Right renal pelvis (tissue), 4 donors: ENCODE results near the gene AATK. TPM values are rescaled to one million over a fixed set of nuclear protein-coding genes. Genes with fewer than 3 reads are reported as not detected.
"Not testable (repeated sequence)": the region's sequence is repeated elsewhere in the genome, so short reads cannot be mapped to it uniquely, and the experiment has no call there.

Experiments
- DNase-seq, 4 donors: peaks; one replicate each; pipeline ENCODE4 v3.0.0-alpha.2; 2013; ENCODE audit warnings: low read depth in 4 of 4, low spot score in 3 of 4, missing footprints in 1 of 4
- polyA plus RNA-seq, 4 donors: library from polyadenylated mRNA; unstranded; fragments of 120-200 nt; gene quantifications; one replicate each; pipeline ENCODE4 v1.2.1, GENCODE V29; 2013; ENCODE audit not compliant: insufficient read length in 4 of 4

The AATK gene
- polyA plus RNA-seq, 4 donors = 3.3 to 7.3 (median 3.6) TPM

DNA sequence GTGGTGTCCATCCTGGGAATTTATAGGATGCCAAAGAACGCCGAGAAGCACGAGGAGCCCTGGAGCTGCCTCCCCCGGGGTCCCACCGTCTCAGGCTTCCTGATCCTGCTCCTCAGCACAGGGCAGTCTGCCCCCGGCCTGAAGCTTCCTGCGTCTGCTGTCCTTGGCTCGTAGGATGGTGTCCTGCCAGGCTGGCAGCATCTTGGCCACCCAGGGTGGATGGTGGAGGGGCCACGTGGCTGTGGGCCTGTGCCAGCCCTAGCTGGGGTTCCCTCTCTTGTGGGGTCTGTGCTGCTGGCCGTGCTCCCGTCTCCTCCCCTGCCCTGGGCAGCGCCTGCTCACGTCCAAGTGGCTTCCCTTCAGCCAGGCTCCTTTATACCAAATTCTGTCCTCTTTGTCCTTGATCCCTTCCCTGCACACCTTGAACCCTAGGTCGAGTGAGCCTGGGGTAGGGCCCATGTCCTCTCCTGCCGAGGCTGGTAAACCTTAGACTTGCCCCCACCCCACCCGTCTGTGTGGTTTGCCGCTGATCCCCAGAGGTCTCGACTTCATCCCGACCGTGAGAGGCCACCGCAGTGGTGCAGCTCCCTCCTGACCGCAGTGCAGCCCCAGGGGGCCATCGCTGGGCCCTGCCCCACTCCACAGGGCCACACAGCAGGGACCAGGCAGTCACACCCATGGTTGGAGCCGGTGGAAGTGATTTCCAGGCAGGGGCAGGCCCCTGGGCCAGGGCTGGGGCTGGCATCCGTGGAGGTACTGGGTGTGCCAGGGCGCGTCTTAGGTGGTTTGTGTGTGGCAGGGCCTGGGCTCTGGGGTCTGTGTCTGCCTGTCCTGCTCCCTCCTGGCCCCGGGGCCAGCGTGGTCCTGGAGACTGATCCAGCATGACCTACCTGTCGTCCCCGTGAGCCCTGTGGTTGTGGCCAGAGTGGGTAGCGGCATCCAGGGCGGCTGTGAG, 84.5 kb downstream of the AATK start:
- no peak for DNase-seq

DNA sequence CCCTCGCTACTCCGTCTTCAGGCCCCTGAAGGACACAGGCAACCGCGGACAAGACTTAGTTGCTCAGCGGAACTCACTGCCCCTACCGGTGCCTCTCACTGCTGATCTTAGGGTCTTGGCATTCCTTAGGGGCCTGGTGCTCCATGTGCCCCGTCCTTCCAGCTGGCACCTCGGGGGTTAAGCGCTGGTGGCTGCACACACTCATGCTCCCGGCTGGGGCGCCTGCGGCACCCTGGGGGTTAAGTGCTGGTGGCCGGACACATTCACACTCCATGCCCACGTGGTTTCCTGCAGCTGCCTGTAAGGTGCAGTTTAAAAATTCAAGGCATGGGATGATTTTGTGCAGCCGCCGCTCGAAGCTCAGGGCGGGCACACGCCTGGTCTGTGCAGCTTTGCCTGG, 86.0 kb downstream of the AATK start:
- no peak for DNase-seq

DNA sequence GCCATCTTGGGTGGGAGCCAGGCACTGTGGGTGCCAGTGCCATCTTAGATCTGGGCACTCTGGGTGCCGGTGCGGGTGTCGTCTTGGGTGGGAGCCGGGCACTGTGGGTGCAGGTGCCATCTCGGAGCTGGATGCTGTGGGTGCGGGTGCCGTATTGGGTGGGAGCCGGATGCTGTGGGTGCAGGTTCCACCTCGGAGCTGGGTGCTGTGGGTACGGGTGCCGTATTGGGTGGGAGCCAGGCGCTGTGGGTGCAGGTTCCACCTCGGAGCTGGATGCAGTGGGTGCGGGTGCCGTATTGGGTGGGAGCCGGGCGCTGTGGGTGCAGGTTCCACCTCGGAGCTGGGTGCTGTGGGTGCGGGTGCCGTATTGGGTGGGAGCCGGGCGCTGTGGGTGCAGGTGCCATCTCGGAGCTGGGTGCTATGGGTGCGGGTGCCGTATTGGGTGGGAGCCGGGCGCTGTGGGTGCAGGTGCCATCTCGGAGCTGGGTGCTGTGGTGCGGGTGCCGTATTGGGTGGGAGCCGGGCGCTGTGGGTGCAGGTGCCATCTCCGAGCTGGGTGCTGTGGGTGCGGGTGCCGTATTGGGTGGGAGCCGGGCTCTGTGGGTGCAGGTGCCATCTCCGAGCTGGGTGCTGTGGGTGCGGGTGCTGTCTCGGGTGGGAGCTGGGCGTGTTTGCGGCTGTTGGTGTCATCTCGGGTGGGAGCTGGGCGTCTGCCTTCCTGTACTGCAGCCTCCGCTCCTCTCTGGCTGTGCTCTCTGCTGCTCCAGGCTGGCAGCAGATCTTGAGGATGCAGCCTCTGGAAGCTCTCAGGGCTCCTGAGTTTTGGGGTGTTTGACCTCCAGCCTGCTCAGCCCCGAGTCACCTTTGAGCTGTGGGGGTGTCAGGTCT, 87.8 kb downstream of the AATK start:
- not testable (repeated sequence) for DNase-seq

DNA sequence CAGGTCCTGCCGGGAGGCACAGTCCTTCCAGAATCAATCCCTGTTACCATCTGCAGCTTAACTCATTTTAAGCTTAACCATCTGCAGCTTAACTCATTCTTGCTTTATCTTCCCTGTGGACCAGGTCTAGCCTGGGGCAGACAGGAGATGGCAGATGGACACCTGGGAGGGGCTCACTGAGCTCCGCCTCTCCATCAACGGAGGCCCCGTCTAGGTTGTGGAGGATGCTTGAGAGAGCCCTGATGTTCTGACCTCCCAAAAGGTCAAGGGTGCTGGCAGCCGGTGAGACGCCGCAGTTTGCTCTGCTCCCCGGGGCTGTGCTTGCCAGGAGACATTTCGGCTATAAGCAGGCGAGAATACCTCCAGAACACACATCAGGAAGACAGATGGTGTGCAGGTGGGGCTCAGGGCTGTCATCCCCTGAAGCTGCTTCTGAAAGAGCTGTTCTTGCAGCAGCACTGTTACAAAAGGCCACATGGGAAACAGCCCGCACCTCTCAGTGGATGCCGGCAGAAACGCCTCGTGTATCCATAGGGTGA, 89.8 kb downstream of the AATK start:
- DNase-seq = no peak

DNA sequence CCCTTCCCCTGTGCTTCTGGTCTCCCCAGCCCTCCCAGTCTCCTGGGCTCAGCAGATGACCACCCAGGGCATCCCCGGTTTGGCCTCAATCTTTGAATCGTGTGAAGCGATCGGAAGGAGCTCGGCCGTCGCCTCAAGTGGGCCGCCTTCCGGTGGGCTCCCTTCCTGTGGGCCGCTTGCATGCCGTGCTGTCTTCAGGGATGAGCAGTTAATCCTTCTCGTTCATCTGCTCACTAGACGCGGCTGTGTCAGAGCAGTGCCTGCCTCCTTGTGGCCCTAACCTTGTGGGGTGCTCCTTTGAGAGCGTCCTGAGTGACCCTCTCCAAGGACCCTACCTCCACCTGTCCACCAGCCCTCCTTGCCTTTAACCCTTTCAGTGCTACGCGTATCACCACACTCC, 90.7 kb downstream of the AATK start:
- DNase-seq = no peak

DNA sequence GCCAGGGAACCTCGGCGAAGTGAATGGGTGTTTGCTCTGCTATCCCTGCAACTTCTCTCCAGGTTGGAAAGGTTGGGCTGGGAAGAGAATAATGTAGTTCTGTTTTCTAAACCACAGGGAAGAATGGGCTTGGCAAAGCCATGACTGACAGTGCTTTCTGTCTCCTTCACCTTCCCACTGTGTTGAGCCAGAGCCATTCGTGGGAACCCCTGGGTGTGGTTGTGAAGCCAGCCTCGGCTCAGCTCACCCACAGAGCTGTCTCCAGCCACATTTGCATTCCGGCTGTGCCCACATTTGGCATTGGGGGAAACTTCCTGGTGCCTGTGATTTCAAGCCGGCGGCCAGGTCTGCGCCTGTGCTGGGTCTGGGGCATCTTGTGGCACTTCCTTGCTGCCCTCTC, 91.1 kb downstream of the AATK start:
- DNase-seq = no peak

DNA sequence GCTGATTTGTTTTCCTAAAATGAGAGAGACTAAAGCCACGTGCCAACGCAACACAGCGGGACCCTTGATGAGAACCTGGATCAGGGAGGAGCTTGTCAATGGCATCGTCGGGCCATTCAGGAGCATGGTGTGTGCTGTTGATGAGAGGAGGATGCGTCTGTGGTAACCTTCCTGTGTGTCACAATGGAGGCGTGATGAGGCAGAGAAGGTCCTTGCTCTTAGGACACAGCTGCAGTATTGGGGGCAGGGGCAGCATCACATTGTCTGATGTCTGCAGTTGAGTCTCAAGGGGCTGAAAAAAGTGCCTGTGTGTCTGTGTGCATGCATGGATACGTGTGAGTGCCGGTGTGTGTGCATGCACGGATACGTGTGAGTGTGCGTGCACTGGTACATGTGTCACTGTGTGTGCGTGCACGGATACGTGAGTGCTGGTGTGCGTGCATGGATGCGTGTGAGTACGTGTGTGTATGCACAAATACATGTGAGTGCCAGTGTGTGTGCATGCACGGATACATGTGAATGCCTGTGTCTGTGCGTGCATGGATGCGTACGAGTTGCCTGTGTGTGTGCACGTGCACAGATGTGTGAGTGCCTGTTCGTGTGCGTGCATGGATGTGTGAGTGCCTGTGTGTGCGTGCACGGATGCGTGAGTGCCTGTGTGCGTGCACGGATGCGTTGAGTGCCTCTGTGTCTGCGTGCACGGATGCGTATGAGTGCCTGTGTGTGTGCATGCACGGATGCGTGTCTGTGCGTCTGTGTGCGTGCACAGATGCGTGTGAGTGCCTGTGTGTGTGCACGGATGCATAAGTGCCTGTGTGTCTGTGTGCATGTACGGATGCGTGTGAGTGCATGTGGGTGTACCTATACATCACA, 91.8 kb downstream of the AATK start:
- no peak for DNase-seq

DNA sequence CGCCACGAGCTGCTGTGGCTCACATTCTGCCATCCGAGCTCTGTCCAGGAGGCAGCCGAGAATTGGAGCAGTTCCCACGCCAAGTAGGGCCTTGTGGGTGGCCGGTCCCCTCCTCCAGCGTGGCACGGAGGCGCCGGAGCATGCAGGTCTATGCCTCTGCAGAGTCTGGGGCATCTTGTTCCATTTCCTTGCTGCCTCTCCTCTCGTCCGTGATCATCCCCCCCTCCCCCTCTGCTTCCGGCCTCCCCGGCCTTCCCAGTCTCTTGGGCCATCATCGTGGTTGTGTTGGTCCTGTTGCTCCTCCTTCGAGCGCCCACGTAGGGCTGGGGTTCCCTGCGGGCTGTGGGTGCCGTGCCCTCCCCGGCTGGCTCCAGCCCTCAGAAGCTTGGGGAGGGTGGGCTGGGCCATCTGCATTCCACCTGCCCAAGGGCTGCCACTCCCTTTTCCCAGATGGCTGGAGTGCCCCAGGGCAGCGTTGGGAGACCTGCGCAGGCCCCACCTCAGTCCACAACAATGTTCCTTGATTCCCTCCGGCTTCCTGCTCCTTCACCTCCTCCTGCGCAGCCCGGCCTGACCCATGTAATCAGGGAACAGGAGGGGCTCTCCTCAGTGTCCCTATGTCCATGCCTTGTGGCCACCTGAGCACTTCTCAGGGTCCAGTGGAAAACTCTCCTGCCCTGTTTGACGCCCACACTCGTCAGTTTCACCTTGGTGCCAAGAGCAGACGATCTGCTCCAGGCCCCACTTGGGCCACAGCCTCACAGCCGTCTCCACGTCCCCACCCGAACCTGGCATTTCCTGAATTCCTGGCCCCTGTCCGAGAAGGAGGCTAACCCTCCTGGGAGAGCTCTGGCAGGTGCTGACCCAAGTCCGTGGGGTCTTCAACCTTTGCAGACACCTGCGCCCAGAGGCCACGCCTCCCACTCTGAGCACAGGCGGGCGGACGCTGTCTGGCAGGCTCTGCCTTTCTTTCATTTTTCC, 94.0 kb downstream of the AATK start:
- DNase-seq = no peak

DNA sequence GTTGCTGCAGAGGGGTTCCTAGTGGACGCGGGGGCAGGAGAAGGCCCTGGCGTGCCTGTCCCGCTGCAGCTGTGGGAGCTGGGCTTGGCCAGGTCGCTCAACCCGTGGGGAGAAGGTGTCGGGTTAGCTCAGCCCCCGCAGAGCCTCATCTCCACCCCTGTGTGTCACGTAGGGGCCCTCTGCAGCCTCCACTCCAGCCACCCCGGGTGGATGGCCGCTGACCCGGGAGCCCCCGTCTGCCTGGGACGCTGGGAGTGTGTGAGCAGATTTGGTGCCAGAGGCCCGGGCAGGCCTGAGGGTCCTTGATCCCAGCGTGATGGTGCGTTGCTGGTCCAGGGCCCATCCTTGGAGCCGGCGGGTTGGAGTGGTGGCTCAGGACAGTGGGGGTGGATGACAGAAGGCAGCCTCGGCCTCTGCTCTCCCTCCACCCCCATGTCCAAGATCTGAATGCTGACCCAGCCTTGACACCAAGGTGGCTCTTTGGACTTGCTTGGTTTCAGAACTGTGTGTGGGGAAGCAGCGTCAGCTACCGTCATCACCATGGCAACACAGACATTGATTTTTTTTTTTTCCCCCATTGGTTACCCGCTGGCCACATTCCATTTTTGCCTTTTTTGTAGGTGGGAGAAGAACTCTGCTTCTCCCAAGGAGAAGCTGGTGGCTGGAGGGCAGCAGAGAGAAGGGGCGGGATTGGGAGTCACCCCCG, 95.3 kb downstream of the AATK start:
- no peak for DNase-seq

DNA sequence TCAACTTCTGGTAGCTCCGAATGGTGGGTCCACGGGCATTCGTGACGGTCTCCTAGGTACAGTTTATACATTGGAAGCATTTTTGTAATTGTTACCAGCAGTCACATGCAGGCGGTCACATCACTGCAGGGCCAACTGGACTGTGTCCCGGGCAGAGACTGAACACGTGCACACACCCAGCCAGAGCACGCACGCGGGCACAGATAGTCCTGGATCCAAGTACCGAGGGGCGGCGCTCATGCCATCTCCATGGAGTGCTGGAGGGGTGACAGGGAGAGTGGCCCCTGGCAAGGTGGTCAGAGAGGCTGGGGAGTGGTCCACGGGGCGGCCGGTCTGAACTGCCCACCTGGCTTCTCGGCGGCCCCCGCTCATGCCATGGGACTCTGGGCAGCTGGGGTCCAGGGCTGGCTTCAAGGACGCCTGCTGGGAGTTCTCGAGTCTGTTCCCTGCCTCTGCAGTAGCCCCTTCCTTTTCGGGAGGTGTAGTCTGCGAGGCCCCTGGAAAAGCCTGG, 96.8 kb downstream of the AATK start:
- DNase-seq = no peak

DNA sequence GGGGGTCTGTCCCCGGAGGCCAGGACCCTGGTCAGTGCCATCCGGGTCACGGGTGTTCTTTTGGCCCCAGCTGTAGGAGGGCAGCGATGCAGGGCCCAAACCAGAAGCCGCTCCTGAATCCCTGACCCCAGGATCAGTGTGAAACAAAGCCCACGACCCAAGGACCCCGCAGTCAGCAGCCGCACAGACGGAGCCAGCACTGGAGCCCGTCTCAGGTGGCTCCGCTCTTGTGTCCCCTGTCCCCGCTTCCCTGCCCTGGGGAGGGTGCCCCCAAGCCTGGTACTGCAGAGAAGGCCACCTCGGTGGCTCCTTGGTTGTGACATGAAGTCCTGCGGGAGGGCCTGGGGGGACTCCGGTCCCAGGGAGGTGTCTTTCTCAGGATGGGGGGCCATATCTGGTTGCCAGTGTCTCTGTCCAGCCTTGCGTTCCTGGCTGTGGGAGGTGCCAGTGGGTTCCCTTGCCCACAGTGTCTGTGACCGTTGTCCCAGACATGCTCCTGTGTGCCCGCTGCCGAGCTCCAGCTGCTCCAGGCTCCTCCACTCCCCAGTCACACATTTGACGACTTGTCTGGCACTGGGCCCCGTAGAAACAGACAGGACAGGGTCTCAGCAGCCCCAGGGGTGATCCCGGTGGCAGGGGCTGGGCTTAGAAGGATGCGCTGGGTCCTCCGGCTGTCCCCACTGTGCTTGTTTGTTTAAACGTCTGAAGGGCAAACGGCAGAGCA, 97.4 kb downstream of the AATK start:
- DNase-seq = no peak

DNA sequence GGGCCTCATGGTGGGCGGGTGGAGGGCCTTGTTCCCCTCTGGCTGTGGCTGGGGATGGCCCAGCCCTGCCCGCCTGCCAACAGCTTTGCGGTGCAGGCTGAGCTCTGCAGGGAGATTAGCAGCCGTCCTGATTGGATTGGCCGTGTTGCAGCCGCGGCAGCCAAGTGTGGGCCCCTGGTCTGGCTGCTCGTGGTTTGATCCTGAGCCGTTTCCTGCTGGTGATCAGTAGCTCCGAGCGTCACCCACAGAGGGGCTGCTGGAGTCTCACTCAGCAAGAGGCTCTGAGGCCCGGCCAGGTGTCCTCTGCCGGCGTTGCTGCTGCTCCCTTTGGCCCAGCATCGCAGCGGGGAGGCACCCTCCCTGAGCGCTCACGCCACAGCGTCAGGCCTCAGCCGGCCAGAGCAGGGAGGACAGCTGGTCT, 98.6 kb downstream of the AATK start:
- no peak for DNase-seq

Other genes with a start within 250 kb of the AATK start
- gene CHMP6, start 174.4 kb downstream of the AATK start, polyA plus RNA-seq = 10 to 100 TPM; 27.3 to 34.5 (median 30.5) TPM
- 10 to 100 TPM; 37.8 to 51.1 (median 44.0) TPM for gene BAIAP2, start 131.1 kb downstream of the AATK start, polyA plus RNA-seq
- under 1 TPM in 3 of 4 donors, not detected in 1; 0.13 to 0.39 (median 0.23) TPM for gene PVALEF, start 714 bp downstream of the AATK start, polyA plus RNA-seq
- gene CEP131, start 56.7 kb upstream of the AATK start, polyA plus RNA-seq = 10 to 100 TPM; 13.6 to 24.1 (median 14.6) TPM
- 10 to 100 TPM; 16.3 to 27.7 (median 17.7) TPM for gene TEPSIN, start 72.8 kb upstream of the AATK start, polyA plus RNA-seq
- 10 to 100 TPM; 46.3 to 55.4 (median 50.3) TPM for gene NDUFAF8, start 73.1 kb upstream of the AATK start, polyA plus RNA-seq
- gene SLC38A10, start 129.1 kb upstream of the AATK start, polyA plus RNA-seq = 10 to 100 TPM; 55.3 to 72.5 (median 58.5) TPM
- gene BAHCC1, start 229.2 kb upstream of the AATK start, polyA plus RNA-seq = 10 to 100 TPM; 16.6 to 24.7 (median 18.8) TPM